H1 (cell line): ENCODE results near the gene FOXO1. TPM values are rescaled to one million over a fixed set of nuclear protein-coding genes. Genes with fewer than 3 reads are reported as not detected.

Experiments used
- CTCF ChIA-PET: fragments of 300-600 bp; sonication (Branson Sonifier 250); formaldehyde crosslinking; loops from one replicate; lab custom pipeline; 2021; ENCODE audit not compliant: partially characterized antibody; lab: Charles Lee
- POLR2A ChIA-PET: fragments of 300-600 bp; sonication (Branson Sonifier 250); formaldehyde crosslinking; loops from one replicate; lab custom pipeline; 2021; ENCODE audit warnings: inconsistent platforms; ENCODE audit not compliant: partially characterized antibody; lab: Charles Lee
- DNase-seq, 2 experiments: peaks; one replicate each; pipeline versions ENCODE4 v3.0.0 to v3.0.0-alpha.2; 2010 to 2022; ENCODE audit warnings: low spot score in 2 of 2, low read depth in 1 of 2, mixed read lengths in 1 of 2
- FAIRE-seq: peaks from 2 replicates; lab custom pipeline; 2011; peaks lifted over from hg19 to GRCh38; lab: Jason Lieb, UNC
- H2AFZ ChIP-seq: 2 replicates; pipeline ENCODE4 v1.8.1; 2012; ENCODE audit warnings: low read length, inconsistent platforms
- H2AK5ac ChIP-seq: 2 replicates; pipeline ENCODE4 v1.6.1; 2013; ENCODE audit warnings: low read depth, low read length
- H2BK120ac ChIP-seq: replicated peaks from 2 replicates; pipeline ENCODE3; 2013; ENCODE audit warnings: low read depth, low read length, inconsistent platforms
- H2BK12ac ChIP-seq: 2 replicates; pipeline ENCODE4 v1.6.1; 2013; ENCODE audit warnings: low read depth, low read length
- H2BK15ac ChIP-seq: 2 replicates; pipeline ENCODE4 v1.6.1; 2013; ENCODE audit warnings: low read length
- H2BK20ac ChIP-seq: 2 replicates; pipeline ENCODE4 v1.6.1; 2013; ENCODE audit warnings: low read length
- H2BK5ac ChIP-seq: 2 replicates; pipeline ENCODE4 v1.6.1; 2013; ENCODE audit warnings: low read depth, low read length
- H3K14ac ChIP-seq: 2 replicates; pipeline ENCODE4 v1.6.1; 2013; ENCODE audit warnings: inconsistent platforms; ENCODE audit not compliant: insufficient read length
- H3K18ac ChIP-seq: 2 replicates; pipeline ENCODE4 v1.6.1; 2013; ENCODE audit warnings: low read length; ENCODE audit errors: extremely low read depth
- H3K23ac ChIP-seq: 2 replicates; pipeline ENCODE4 v1.6.1; 2013; ENCODE audit warnings: inconsistent platforms; ENCODE audit not compliant: insufficient read length
- H3K23me2 ChIP-seq: 2 replicates; pipeline ENCODE4 v1.6.1; 2013; ENCODE audit warnings: low read depth, low read length
- H3K27ac ChIP-seq: 2 replicates; pipeline ENCODE4 v1.6.1; 2011; ENCODE audit warnings: low read depth, low read length, inconsistent platforms
- H3K27me3 ChIP-seq, 4 experiments: replicated peaks in 1 of 4; 1 replicate in 1 of 4; 2 replicates in 3 of 4; pipeline versions ENCODE4 v1.6.1 to v1.8.1; 2011 to 2013; ENCODE audit warnings: low read length in 3 of 4, mild to moderate bottlenecking in 3 of 4, inconsistent platforms in 2 of 4, mixed read lengths in 2 of 4, moderate library complexity in 1 of 4; ENCODE audit not compliant: control insufficient read depth in 3 of 4, insufficient read depth in 3 of 4; ENCODE audit errors: extremely low read depth in 1 of 4
- H3K36me3 ChIP-seq, 4 experiments: 2 replicates each; pipeline versions ENCODE4 v1.6.1 to v1.8.1; 2011 to 2013; ENCODE audit warnings: mild to moderate bottlenecking in 4 of 4, low read length in 3 of 4, moderate library complexity in 2 of 4, control low read depth in 1 of 4, inconsistent platforms in 1 of 4; ENCODE audit not compliant: insufficient read depth in 4 of 4, control insufficient read depth in 2 of 4
- H3K4ac ChIP-seq: replicated peaks from 2 replicates; pipeline ENCODE3; 2013; ENCODE audit warnings: low read length, low read depth, mixed read lengths, inconsistent platforms; ENCODE audit not compliant: insufficient read length
- H3K4me1 ChIP-seq, 4 experiments: replicated peaks in 1 of 4; 1 replicate in 1 of 4; 2 replicates in 3 of 4; pipeline versions ENCODE4 v1.6.1 to v1.8.1; 2011 to 2013; ENCODE audit warnings: low read length in 3 of 4, inconsistent platforms in 2 of 4, mixed read lengths in 1 of 4; ENCODE audit not compliant: insufficient read depth in 4 of 4, control insufficient read depth in 3 of 4
- H3K4me2 ChIP-seq, 2 experiments: 2 replicates each; pipeline versions ENCODE4 v1.6.1 to v1.8.1; 2011 to 2013; ENCODE audit warnings: low read depth in 2 of 2, low read length in 2 of 2, control low read depth in 1 of 2, inconsistent platforms in 1 of 2, mild to moderate bottlenecking in 1 of 2; ENCODE audit not compliant: insufficient read depth in 1 of 2
- H3K4me3 ChIP-seq, 4 experiments: fragments of 200-600, 300-600 bp in 1 of 4; sonication (generic), shearing (Covaris generic), sonication (Bioruptor Twin) in 1 of 4; 2 replicates each; pipeline versions ENCODE4 v1.5.1 to v1.8.1; 2011 to 2016; ENCODE audit warnings: low read length in 4 of 4, low read depth in 3 of 4, control low read depth in 2 of 4, inconsistent platforms in 2 of 4, mild to moderate bottlenecking in 2 of 4, mixed read lengths in 1 of 4, moderate library complexity in 1 of 4; ENCODE audit not compliant: insufficient read depth in 2 of 4; ENCODE audit errors: extremely low read depth in 1 of 4
- H3K56ac ChIP-seq: replicated peaks from 2 replicates; pipeline ENCODE3; 2013; ENCODE audit warnings: low read depth, mild to moderate bottlenecking, mixed read lengths, low read length, inconsistent platforms; ENCODE audit not compliant: insufficient read length
- H3K79me1 ChIP-seq: 2 replicates; pipeline ENCODE4 v1.6.1; 2013; ENCODE audit warnings: low read depth, low read length, control low read depth
- H3K79me2 ChIP-seq, 2 experiments: 2 replicates each; pipeline versions ENCODE4 v1.6.1 to v1.8.1; 2012 to 2013; ENCODE audit warnings: low read length in 2 of 2, mild to moderate bottlenecking in 2 of 2, inconsistent platforms in 1 of 2; ENCODE audit not compliant: insufficient read depth in 2 of 2, control insufficient read depth in 1 of 2
- H3K9ac ChIP-seq, 4 experiments: replicated peaks in 1 of 4; 1 replicate in 1 of 4; 2 replicates in 3 of 4; pipeline versions ENCODE4 v1.6.1 to v1.8.1; 2011 to 2013; ENCODE audit warnings: low read depth in 3 of 4, low read length in 3 of 4, control low read depth in 2 of 4, mild to moderate bottlenecking in 2 of 4, moderate library complexity in 2 of 4, inconsistent platforms in 1 of 4; ENCODE audit errors: extremely low read depth in 1 of 4
- H3K9me3 ChIP-seq, 2 experiments: 2 replicates each; pipeline versions ENCODE4 v1.6.1 to v1.8.1; 2012 to 2013; ENCODE audit warnings: mild to moderate bottlenecking in 2 of 2, moderate library complexity in 2 of 2, control low read depth in 1 of 2, inconsistent platforms in 1 of 2, low read depth in 1 of 2, low read length in 1 of 2, mixed read lengths in 1 of 2; ENCODE audit not compliant: insufficient read depth in 2 of 2
- H4K20me1 ChIP-seq, 2 experiments: replicated peaks in 1 of 2; 2 replicates each; pipeline versions ENCODE3 to v1.8.1; 2011 to 2013; ENCODE audit warnings: inconsistent platforms in 2 of 2, low read length in 2 of 2, mild to moderate bottlenecking in 1 of 2; ENCODE audit not compliant: insufficient read depth in 2 of 2, control insufficient read depth in 1 of 2
- H4K5ac ChIP-seq: 2 replicates; pipeline ENCODE4 v1.6.1; 2013; ENCODE audit warnings: low read length, low read depth, mixed read lengths, inconsistent platforms; ENCODE audit not compliant: insufficient read length
- H4K8ac ChIP-seq: 2 replicates; pipeline ENCODE4 v1.8.0; 2013; ENCODE audit warnings: mild to moderate bottlenecking, moderate library complexity, low read length, inconsistent platforms; ENCODE audit not compliant: insufficient read depth; ENCODE audit errors: extremely low read depth
- H4K91ac ChIP-seq: replicated peaks from 2 replicates; pipeline ENCODE3; 2013; ENCODE audit warnings: low read length, mixed read lengths, inconsistent platforms; ENCODE audit not compliant: insufficient read length
- ATF2 ChIP-seq: IDR thresholded peaks from 2 replicates; pipeline ENCODE4 v1.6.1; 2012; ENCODE audit warnings: low read length, inconsistent platforms
- BACH1 ChIP-seq: IDR thresholded peaks from 2 replicates; pipeline ENCODE4 v1.6.1; 2012; ENCODE audit warnings: low read length, improper control_type of control experiment
- BRCA1 ChIP-seq: IDR thresholded peaks from 2 replicates; pipeline ENCODE4 v1.6.1; 2012; ENCODE audit warnings: low read depth, low read length, improper control_type of control experiment
- HDAC6 ChIP-seq: IDR thresholded peaks from one replicate; pipeline ENCODE4 v1.7.1; 2012; ENCODE audit warnings: low read depth, mild to moderate bottlenecking, inconsistent platforms, low read length, moderate library complexity
- KDM4A ChIP-seq: IDR thresholded peaks from one replicate; pipeline ENCODE4 v1.7.1; 2012; ENCODE audit warnings: low read depth, mild to moderate bottlenecking, moderate library complexity, low read length, inconsistent platforms; ENCODE audit not compliant: severe bottlenecking
- KDM5A ChIP-seq: fragments of 200-600 bp; IDR thresholded peaks from 2 replicates; pipeline ENCODE4 v1.7.1; 2012; ENCODE audit warnings: mild to moderate bottlenecking, low read length, inconsistent platforms, mixed read lengths
- NANOG ChIP-seq: IDR thresholded peaks from 2 replicates; pipeline ENCODE4 v1.6.1; 2011; ENCODE audit warnings: low read length, low read depth, mild to moderate bottlenecking, inconsistent platforms; ENCODE audit not compliant: insufficient read depth, poor library complexity, severe bottlenecking
- POLR2AphosphoS5 ChIP-seq: IDR thresholded peaks from 2 replicates; pipeline ENCODE4 v1.6.1; 2011; ENCODE audit warnings: low read depth, low read length
- RFX5 ChIP-seq: IDR thresholded peaks from 2 replicates; pipeline ENCODE4 v1.6.1; 2011; ENCODE audit warnings: low read depth, low read length, improper control_type of control experiment, borderline replicate concordance
- RXRA ChIP-seq: IDR thresholded peaks from 2 replicates; pipeline ENCODE4 v1.6.1; 2011; ENCODE audit warnings: low read depth, mild to moderate bottlenecking, low read length, moderate library complexity; ENCODE audit not compliant: insufficient read depth
- SIRT6 ChIP-seq: IDR thresholded peaks from one replicate; pipeline ENCODE4 v1.7.1; 2012; ENCODE audit warnings: low read length, inconsistent platforms
- TAF7 ChIP-seq: optimal IDR thresholded peaks from 2 replicates; pipeline ENCODE3; 2011; ENCODE audit warnings: low read depth, mild to moderate bottlenecking, inconsistent platforms, low read length, moderate library complexity, borderline replicate concordance
- WGBS, 2 experiments: shearing (Covaris generic) in 1 of 2; methylation state at CpG; one replicate each; pipeline versions ENCODE4 v1.1.6 to v1.1.7; 2013 to 2015; ENCODE audit warnings: low lambda C conversion rate in 2 of 2, mixed read lengths in 2 of 2, inconsistent platforms in 1 of 2, low coverage in 1 of 2, missing lambda C conversion rate in 1 of 2; ENCODE audit not compliant: insufficient replicate concordance in 2 of 2, insufficient coverage in 1 of 2, insufficient read length in 1 of 2; ENCODE audit errors: extremely low coverage in 1 of 2, missing lambda C conversion rate in 1 of 2; 5-methylcytosine and 5-hydroxymethylcytosine counted together
- polyA plus RNA-seq, 7 experiments: library from polyadenylated mRNA; depleted of rRNA in 3 of 7; stranded (reverse) in 5 of 7; unstranded in 2 of 7; fragments of >200 nt in 5 of 7; fragments of 200-250 nt in 2 of 7; gene quantifications; 1 replicate in 5 of 7; 2 replicates in 1 of 7; 4 replicates in 1 of 7; pipeline versions ENCODE4 v1.2.1 to v1.2.3, GENCODE V29; 2011 to 2013; ENCODE audit warnings: missing spikeins in 2 of 7, mixed read lengths in 2 of 7
- total RNA-seq: library from RNA; stranded (reverse); fragmentation: NEBNext Ultra II Directional; extraction: Animal tissue kit (Norgen Biotek cat#: 25700); gene quantifications from 2 replicates; pipeline ENCODE4 v1.2.1, GENCODE V29; 2021

Gene FOXO1
- total and polyA plus RNA-seq, 2 of the 8 experiments (the other 6 are each of a cell fraction or from before 2014, with no cell fraction given): 35.3 to 56.9 TPM

GRCh38 chr13:40572961-40573360 lies 93.5 kb downstream of the FOXO1 start:
- no peak for DNase-seq
- CTCF ChIA-PET: interaction anchor here (0.9 to 1.5 kb wide), 5 partner anchors 8 to 110 kb away, joined by 3 to 5 read pairs (median 3); no protein-coding TSS in a partner anchor
- peaks cover 24 to 99% of the 10 kb centered on the region in 2 experiments for H3K79me2 ChIP-seq
- no peaks in the 10 kb centered on the region for H3K23me2 ChIP-seq
- H2AFZ ChIP-seq: no peak overlapping the region
- FAIRE-seq: no peak
- no peak overlapping the region for H2BK12ac ChIP-seq
- H3K36me3 ChIP-seq: peaks cover 0 to 2% (median 0%) of the 10 kb centered on the region in 4 experiments; a peak in 1 of 8 replicates
- H3K4me2 ChIP-seq: no peak overlapping the region
- no peak overlapping the region for H3K23ac ChIP-seq
- H3K56ac ChIP-seq: no peak overlapping the region
- 0 out of 2 replicates have a peak overlapping the region, but pooled peaks have one; percentile 26 for H2BK5ac ChIP-seq
- H4K20me1 ChIP-seq: peaks cover 20 to 41% of the 10 kb centered on the region in 2 experiments
- no peak overlapping the region for H3K4me3 ChIP-seq
- no peak overlapping the region for H2BK120ac ChIP-seq
- WGBS, 2 experiments: 100% methylated on average over 1 of the region's 1 CpG; no CpG with 5 or more reads in 1 of the 2 experiments
- H3K9ac ChIP-seq: no peak overlapping the region
- no peak overlapping the region for H2BK15ac ChIP-seq
- no peak overlapping the region for H4K8ac ChIP-seq
- H4K5ac ChIP-seq: no peak overlapping the region
- no peak overlapping the region for H3K4ac ChIP-seq
- H3K14ac ChIP-seq: no peak overlapping the region
- no peak overlapping the region for H3K27ac ChIP-seq
- H3K27me3 ChIP-seq: no peaks in the 10 kb centered on the region
- 0 out of 2 replicates have a peak overlapping the region, but pooled peaks have one; percentile 3 for H2AK5ac ChIP-seq
- TF ChIP-seq SIRT6 (no peak), ATF2 (no peak), KDM5A (no peak), BACH1 (no peak), POLR2AphosphoS5 (no peak), TAF7 (no peak), RXRA (no peak), HDAC6 (no peak), BRCA1 (no peak), RFX5 (no peak), NANOG (no peak), KDM4A (no peak)
- TF ChIP-seq, all 59 proteins: peak for 0
- Histone ChIP-seq H3K9me3 (no peaks in the 10 kb centered on the region), H3K4me1 (peaks cover 13 to 30% (median 20%) of the 10 kb centered on the region in 4 experiments; a peak in 6 of 7 replicates), H3K18ac (no peak overlapping the region), H2BK20ac (no peak overlapping the region), H3K79me1 (peaks cover 10% of the 10 kb centered on the region; the same call in 1 of the 2 replicates), H4K91ac (no peak overlapping the region)
- POLR2A ChIA-PET: no interaction called here
